H7 (cell line): ENCODE results near the gene FHIT. TPM values are rescaled to one million over a fixed set of nuclear protein-coding genes. Genes with fewer than 3 reads are reported as not detected.

Experiments used
- DNase-seq: peaks from one replicate; pipeline ENCODE4 v3.0.0; 2012
- H3K27me3 ChIP-seq: 2 replicates; pipeline ENCODE4 v1.6.0; 2011; ENCODE audit warnings: mild to moderate bottlenecking, low read length; ENCODE audit not compliant: control insufficient read depth, insufficient read depth
- H3K36me3 ChIP-seq: replicated peaks from 2 replicates; pipeline ENCODE4 v1.5.1; 2011; ENCODE audit warnings: low read length; ENCODE audit not compliant: control insufficient read depth, insufficient read depth
- H3K4me3 ChIP-seq: 2 replicates; pipeline ENCODE4 v1.5.1; 2011; ENCODE audit warnings: low read depth, mild to moderate bottlenecking, control low read depth, low read length, moderate library complexity; ENCODE audit not compliant: insufficient read depth
- total RNA-seq: library from RNA; depleted of rRNA; stranded (reverse); fragments of >200 nt; shearing (Covaris generic); gene quantifications from 2 replicates; pipeline ENCODE4 v1.2.3, GENCODE V29; 2014

Gene FHIT
- total RNA-seq, 1 experiment from 2014 or later = 2.1 TPM

DNA sequence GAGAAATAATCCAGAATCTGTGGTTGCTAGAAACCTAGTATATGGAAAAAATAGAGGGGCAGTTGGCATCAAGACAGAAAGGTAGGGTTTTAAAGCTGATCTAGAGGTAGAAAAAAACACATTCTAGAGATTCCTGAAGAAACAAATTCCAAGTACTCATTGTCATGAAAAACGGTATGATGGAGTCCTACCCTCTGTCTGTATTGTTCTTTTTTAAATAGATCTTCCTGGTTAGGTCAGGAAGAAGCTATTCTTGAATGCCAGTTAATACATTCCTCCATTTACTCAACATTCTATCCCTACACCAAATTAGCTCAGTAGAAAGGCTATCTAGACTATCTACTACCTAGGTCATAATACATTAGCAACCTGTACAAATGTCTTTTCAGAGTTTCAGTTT lies 364.7 kb downstream of the FHIT start:
- Histone ChIP-seq H3K27me3 (no peaks in the 10 kb centered on the region), H3K36me3 (no peaks in the 10 kb centered on the region), H3K4me3 (no peak overlapping the region)
- no peak for DNase-seq

DNA sequence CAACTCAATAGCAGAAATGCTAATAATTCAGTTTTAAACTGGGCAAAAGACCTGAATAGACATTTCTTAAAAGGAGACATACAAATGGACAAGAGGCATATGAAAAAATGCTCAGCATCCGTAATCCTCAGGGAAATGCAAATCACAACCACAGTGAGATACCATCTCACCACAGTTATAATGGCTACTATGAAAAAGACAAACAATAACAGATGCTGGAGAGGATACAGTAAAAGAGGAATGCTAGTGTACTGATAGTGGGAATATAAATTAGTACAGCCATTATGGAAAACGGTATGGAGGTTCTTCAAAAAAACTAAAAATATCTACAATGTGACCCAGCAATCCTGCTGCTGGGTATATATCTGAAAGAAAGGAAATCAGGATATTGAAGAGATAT lies 367.2 kb downstream of the FHIT start:
- Histone ChIP-seq H3K4me3 (no peak overlapping the region), H3K36me3 (no peaks in the 10 kb centered on the region), H3K27me3 (no peaks in the 10 kb centered on the region)
- DNase-seq = no peak

DNA sequence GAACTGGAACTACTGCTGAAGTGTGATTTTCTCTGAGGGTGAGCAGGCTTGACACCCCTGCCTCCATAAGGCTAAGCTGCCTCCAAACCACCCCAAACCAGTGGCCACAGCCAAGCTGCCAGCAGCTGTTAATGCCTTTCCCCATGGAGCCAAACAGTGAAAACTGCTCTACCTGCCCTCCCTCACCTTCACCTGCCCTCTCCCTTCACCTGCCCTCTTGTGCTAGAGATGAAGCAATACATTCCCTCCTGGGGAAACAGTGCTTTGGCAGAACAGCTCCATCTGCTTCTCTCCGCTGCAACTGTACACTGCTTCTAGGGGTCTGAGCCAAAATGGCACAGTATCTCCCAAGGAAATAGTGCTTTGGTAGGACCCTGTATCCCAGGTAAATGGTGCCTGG lies 374.1 kb downstream of the FHIT start:
- H3K4me3 ChIP-seq = no peak overlapping the region
- H3K27me3 ChIP-seq = no peaks in the 10 kb centered on the region
- no peak for DNase-seq
- H3K36me3 ChIP-seq = no peaks in the 10 kb centered on the region

DNA sequence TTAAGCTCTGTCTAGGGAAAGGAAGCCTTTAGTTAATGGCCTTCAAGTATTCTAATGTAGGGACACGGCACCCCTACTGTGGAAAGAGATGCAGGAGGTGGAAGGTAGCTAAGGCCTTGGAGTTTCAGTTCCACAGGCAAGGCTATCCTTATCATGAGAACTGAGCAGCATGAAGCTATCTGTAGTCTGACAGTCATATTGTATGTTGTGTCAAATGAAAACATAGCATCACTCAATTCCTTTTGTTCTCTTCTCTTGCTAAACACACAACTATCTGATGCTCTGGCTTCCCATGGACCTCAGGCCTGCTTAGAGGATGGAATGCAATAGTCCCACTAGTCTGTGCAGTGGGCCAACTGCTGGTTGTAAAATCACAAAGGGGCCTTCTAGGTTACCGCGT lies 380.9 kb downstream of the FHIT start:
- Histone ChIP-seq H3K4me3 (no peak overlapping the region), H3K36me3 (no peaks in the 10 kb centered on the region), H3K27me3 (no peaks in the 10 kb centered on the region)
- no peak for DNase-seq

DNA sequence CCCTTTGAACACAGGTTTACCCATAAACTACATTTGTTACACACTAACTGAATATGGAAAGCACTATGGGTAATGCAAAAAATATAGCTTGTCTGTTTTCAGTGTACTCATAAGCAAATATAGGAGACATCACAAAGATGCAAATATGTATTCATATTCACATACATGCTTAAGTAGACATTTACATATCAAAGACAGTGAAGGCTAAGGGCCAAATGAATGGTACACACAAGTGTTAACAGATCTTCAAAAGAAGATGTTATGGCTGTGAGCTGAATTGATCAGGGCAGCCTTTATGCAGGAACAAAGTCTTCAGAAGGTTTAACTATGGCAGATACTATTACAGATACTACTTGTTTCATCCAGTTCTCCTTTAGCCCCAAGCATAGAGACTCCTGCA lies 384.1 kb downstream of the FHIT start:
- no peak overlapping the region for H3K4me3 ChIP-seq
- no peak for DNase-seq
- H3K36me3 ChIP-seq = no peaks in the 10 kb centered on the region
- H3K27me3 ChIP-seq = no peaks in the 10 kb centered on the region

DNA sequence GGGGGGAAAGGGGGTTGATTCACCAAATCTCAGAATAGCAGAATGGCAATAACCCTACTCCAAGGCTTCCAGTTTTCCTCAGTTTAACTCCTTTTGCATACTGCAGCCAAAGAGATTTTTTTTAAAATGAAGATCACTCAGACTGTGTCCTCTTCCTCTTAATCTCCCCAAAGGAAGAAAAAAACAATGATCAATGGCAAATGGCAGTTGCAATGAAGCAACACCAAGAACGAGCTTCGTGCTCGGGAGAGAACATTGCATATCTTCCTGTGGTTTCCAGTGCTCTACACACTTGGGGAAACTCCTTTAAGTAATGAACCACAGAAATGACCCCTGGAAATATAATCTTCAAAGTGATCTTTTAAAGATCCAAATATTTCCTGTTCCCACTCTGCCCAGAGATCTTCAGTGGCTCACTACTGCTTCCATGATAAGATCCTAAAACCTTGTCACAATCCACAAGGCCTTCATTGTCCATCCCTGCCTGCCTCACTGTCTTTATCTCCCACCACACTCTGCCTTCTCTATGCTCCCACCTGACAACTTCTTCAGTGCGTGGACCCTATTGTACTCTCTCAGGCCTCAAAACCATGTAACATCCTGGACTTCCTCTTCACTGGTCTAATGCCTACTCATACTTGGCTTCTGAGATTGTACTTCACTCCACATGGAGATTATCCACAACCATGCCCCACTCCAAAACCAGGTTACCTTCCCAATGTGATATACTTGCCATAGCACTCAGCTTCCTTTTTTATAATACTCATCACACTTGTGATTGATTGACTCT lies 394.8 kb downstream of the FHIT start:
- H3K4me3 ChIP-seq = no peak overlapping the region
- no peak for DNase-seq
- no peaks in the 10 kb centered on the region for H3K27me3 ChIP-seq

DNA sequence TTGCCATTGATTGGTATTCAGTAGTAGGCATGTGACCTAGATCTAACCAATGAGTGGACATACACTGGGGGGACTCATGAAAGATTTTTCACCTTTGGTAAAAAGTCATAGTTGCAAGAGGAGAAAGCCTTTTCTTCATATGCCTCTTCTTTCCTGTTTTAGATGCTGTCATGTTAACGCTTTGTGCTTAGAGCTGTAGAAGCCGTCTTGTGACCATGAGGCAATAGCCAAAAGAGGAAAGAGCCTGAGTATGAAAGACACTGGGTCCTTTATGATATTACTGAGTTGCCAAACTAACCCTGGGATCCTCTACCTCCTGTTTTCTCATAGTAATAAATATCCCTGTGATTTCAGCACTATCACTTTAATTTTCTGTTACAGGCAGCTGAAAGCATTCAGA lies 396.0 kb downstream of the FHIT start:
- no peak for DNase-seq
- H3K4me3 ChIP-seq = no peak overlapping the region
- no peaks in the 10 kb centered on the region for H3K27me3 ChIP-seq
- H3K36me3 ChIP-seq = no peaks in the 10 kb centered on the region

More for the DNA sequence above, 394.8 kb downstream of the FHIT start:
- H3K36me3 ChIP-seq = no peaks in the 10 kb centered on the region

DNA sequence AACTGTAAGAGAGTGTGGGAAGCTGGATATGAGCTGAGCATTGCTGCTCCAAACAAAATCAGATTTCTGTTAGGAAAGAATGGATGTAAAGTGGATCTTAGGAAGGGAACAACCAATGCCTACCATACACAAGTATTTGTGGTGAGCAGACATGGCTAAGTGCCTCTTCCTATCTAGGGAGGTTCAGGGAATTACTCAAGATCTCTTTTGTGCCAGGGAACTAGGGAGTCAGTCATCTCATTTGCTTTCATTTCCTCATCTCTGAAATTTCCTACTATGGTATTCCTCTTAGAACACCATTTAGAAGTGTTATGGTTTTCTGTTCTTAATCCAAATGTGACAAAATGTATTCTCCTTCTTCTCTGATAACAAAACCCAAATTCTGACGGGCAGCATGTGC lies 396.5 kb downstream of the FHIT start:
- H3K27me3 ChIP-seq = no peaks in the 10 kb centered on the region
- DNase-seq = no peak
- H3K36me3 ChIP-seq = no peaks in the 10 kb centered on the region
- no peak overlapping the region for H3K4me3 ChIP-seq

DNA sequence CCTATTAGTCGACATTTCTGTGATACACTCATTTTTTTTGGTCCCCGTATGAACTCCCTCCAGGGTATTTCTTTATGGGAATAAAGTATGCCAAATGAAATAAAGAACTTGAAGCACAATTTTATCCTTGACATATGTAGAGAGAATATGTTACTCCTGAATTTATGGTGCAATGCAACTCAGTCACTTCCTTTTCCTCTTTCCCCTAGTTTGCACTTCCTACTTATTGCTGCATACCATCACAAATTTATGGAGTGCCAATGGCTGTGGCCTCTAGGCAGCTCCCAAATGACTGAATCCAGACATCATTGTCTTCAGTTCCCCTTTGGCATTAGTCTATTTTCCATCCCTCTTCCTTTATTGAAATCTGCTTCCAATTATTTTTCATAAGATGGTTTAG lies 403.5 kb downstream of the FHIT start:
- no peaks in the 10 kb centered on the region for H3K36me3 ChIP-seq

DNA sequence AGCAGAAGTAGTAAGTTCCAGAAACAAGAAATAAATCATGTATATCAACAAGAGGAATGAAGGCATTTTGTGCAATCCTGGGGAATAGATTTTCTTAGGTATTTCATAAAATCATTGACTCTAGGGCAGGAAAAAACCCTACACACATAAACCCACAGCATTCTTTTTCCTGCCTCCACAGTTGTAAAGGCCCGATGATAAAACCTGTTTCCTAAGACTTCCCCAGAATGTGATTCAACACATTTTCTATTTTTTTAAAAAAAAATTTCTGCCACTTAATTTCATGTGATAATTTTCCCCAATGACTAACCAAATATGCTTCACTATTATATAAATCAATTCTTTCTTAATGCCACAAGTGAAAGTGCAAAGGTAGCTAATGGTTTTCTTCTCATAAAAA lies 407.0 kb downstream of the FHIT start:
- Histone ChIP-seq H3K4me3 (no peak overlapping the region), H3K36me3 (no peaks in the 10 kb centered on the region), H3K27me3 (no peaks in the 10 kb centered on the region)
- no peak for DNase-seq

More for the DNA sequence above, 403.5 kb downstream of the FHIT start:
- DNase-seq = no peak
- no peaks in the 10 kb centered on the region for H3K27me3 ChIP-seq
- no peak overlapping the region for H3K4me3 ChIP-seq

DNA sequence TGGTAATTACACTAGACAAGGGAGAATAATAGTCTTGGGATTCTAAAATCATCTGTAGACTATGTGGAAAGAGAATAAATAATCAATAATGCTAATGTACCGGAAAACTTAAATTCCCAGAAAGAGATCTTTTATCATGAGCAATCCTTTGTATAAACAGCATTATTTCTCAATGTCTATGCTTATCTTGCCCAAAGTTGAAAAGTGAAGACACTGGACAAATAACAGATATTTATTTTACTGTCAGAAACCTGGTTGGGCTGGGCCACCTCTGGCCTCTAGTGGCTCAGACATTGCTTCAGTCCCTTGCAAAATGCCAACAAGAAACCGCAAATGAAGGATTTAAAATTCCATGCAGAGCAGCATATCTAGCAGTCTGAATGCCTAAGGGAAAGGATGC lies 409.9 kb downstream of the FHIT start:
- no peak overlapping the region for H3K4me3 ChIP-seq
- H3K36me3 ChIP-seq = no peaks in the 10 kb centered on the region
- DNase-seq = no peak
- H3K27me3 ChIP-seq = no peaks in the 10 kb centered on the region

DNA sequence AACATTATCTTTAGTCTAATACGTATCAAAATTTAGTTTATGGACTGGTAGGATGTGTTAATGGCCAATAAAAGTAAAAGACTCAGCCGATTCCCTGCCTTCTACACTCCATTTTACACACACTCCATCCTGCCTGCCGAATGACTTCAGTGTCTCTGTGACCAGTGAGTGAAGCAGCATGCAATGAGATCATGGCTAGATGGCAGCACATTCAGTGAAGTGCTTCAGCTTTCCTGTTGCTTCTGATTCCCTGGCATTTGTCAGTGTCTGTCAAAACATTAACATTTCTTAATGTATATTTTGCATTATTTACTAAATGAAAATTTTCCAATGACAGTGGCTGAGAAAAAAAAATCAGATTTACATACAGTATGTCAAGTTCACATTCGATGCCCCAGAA lies 412.0 kb downstream of the FHIT start:
- DNase-seq = peak; percentile 14

DNA sequence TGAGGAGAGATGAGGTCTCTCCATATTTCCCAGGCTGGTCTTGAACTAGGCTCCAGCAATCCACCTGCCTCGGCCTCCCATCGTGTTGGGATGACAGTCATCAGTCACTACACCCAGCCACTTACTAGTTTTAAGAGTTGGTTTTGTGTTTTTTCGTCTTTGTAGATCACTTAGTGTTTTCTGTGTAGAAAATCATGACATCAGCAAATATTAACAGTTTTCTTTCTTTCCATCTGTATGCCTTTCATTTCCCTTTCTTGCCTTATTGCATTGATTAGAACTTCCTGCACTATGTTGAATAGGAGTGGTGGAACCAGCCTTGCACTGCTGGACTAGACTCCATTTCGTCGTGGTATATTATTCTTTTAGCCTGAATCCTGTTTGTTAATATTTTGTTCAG lies 415.5 kb downstream of the FHIT start:
- Histone ChIP-seq H3K4me3 (no peak overlapping the region), H3K27me3 (no peaks in the 10 kb centered on the region), H3K36me3 (no peaks in the 10 kb centered on the region)
- DNase-seq = no peak

More for the DNA sequence above, 412.0 kb downstream of the FHIT start:
- Histone ChIP-seq H3K36me3 (no peaks in the 10 kb centered on the region), H3K4me3 (no peak overlapping the region), H3K27me3 (no peaks in the 10 kb centered on the region)

DNA sequence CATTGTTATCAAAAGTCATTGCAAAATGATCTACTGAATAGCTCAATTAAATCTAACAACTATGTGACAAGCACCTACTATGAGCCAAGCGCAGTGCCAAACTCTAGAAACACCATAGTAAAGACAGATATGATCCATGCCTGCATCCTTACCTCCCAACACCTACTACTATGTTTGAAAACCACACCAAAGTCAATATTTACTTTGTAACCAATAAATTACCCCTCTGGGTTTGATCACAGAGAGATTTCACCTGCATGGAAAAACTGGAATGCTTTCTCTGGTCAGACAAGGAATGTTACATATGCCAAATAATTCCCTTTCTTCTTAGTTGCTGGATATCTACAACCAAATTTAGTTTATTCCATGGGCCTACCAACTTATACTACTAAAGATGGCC lies 422.2 kb downstream of the FHIT start:
- no peaks in the 10 kb centered on the region for H3K27me3 ChIP-seq
- no peaks in the 10 kb centered on the region for H3K36me3 ChIP-seq
- no peak overlapping the region for H3K4me3 ChIP-seq
- DNase-seq = no peak

DNA sequence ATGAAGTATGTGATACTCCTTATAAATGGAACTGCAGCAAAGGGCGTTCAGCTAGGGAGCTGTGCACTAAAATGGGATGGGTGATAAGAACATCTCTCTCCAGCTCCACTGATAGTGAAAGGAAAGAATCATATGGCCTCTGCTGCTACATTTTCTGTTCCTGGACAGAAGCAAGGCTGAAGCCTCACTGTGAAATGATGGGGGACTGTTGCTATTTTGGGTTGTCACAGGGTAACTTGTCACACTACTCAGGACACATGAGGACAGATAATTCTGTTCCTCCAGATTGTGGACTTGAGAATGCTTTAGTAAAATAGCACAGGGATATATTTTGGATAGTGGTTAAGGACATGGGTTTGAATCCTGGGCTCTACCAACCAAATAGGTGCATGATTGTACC lies 423.6 kb downstream of the FHIT start:
- Histone ChIP-seq H3K27me3 (no peaks in the 10 kb centered on the region), H3K4me3 (no peak overlapping the region), H3K36me3 (no peaks in the 10 kb centered on the region)
- no peak for DNase-seq

DNA sequence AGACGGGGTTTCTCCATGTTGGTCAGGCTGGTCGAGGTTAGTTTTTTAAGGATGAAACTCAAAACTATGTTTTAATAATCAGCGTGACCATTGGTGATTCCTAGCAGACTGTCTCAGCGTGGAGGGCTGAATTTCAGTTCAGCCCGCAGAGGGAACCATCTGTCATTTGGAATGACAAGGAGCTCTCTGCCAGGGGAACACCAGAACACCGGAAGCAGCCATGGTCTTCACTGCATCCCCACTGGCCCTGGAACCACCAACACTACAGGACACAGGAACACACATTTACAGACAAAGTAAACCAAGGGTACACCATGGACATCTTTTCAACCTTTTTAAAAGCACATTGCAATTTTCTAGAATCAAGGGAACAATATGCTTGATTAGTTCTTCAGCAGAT lies 424.7 kb downstream of the FHIT start:
- Histone ChIP-seq H3K36me3 (no peaks in the 10 kb centered on the region), H3K27me3 (no peaks in the 10 kb centered on the region), H3K4me3 (no peak overlapping the region)
- DNase-seq = no peak
